GM21447 (cell line): Measurements from ENCODE around the gene CDH18.

Experiments used
- ATAC-seq: cut with Tn5 transposase; IDR thresholded peaks from one replicate; pipeline ENCODE4 v1.9.1; 2021; ENCODE audit not compliant: unreplicated experiment

The CDH18 gene

GRCh38 chr5:19930451-19930850, 57.5 kb downstream of the CDH18 start:
- no peak for ATAC-seq

DNA sequence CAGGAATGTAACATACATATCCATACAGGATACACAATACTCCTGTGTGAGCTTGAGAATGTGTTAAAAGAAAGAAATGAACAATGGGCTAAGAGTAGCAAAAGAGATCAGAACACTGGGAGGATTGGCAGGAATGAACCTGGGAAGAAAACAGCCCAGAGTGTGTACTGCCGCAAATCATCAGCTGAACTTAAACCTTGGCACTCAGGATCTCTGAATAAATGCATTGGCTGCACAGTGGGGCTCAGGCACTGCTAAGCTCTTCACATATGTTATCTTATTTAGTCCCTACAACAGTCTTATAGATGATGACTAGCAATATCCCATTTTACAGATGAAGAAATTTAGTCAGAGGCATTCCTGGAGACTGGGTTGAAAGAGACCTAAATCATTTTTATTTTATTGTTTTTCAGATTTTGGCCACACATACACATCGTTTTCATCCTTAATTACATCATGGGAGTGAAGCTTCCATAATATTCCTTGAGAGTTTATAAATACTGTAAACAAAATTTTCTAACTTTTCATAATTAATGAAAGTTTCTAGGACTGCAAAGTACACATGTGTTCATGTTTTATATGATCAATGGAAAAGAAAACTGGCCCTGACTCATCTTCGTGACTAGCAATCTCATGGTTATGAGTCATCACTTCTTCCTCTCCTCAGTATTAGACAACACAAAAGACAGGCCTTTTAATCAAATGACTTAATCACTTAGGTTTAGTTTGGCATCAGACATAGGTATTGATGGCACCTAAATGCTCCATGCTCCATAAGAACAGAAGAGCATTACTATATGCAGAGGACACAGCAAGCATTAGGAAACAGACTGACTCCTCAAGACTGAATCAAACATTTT, 59.2 kb downstream of the CDH18 start:
- no peak for ATAC-seq

DNA sequence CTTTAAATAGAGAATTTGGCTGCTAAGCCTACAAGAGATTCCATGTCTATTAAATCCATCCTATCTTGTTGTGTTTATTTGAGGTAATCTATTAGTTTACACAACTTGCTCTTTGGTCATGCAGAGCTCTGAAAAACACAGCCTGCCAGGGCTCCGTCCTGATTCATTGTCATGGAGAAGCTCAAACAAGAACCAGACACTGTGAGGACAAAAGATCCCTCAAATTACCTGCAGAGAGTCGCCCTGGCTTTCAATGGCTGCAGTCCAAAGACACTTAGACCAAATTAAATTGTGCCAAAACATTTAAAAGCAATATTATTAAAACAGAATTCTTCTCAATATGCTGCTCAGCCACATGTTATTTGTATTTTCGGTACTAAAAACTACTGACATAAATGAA, 60.1 kb downstream of the CDH18 start:
- ATAC-seq = no peak

DNA sequence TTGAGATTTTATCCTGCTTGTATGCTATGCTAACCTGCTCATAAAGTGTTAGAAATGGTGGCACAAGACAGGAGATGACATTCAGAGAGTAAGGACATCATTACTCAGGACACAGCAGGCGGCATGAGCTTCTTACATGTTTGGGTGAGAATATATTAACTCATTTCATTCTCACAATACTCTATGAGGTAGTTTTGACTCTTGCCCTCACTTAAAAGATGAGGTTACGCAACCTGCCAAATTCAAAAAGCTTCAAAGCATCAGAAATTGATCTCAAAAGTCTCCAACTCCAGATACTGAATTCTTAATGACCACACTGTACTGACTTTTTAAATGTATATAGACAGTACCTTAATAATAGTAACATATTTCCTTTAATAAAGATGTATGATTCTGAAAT, 60.8 kb downstream of the CDH18 start:
- ATAC-seq = no peak

GRCh38 chr5:19923742-19924141, 64.3 kb downstream of the CDH18 start:
- ATAC-seq = no peak

- ATAC-seq = no peak
These were observed 67.2 kb downstream of the CDH18 start for GRCh38 chr5:19920761-19921160.

GRCh38 chr5:19918780-19919179, 69.2 kb downstream of the CDH18 start:
- ATAC-seq = no peak

- ATAC-seq = no peak
These were observed 70.3 kb downstream of the CDH18 start for GRCh38 chr5:19917588-19918122.

- no peak for ATAC-seq
These were observed 77.9 kb downstream of the CDH18 start for GRCh38 chr5:19910136-19910535.

DNA sequence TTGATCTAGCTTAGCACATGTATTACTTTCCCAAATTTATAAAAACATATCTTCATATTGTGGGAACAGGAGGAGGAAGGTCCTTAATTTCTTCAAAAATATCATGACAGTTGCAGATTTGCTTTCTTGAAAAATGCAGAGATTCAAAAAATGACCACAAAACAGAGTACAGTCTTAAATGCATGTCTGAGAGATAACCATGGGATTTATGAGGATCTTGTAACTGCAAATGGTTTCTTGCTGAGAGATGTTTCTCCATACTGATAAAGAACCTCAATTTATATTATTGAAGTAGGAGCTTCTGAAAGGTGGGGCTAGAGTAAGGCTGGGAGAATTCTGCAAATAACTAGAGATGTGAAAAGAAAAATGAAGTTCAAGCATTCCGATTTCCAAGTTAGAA, 83.2 kb downstream of the CDH18 start:
- ATAC-seq = no peak

GRCh38 chr5:19903611-19904010, 84.4 kb downstream of the CDH18 start:
- ATAC-seq = no peak

GRCh38 chr5:19902316-19902934, 85.6 kb downstream of the CDH18 start:
- ATAC-seq = no peak

DNA sequence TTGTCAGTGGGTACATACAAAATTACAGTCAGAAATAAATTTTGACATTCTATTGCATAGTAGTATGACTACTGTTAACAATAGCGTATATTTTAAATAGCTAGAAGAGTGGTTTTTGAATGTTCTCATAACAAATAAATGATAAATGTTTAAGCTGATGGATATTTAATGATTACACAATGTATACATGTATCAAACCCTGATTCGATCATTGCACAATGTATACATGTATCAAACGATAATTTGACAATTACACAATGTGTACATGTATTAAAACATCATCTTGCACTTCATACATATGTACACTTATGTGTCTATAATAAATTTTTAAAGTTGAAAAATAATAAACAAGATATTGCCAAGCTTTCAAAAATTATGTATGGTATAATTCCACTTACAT, 87.7 kb downstream of the CDH18 start:
- ATAC-seq = no peak

- ATAC-seq = no peak
These were observed 96.3 kb downstream of the CDH18 start for GRCh38 chr5:19891658-19892057.

GRCh38 chr5:19886123-19886917, 101.7 kb downstream of the CDH18 start:
- no peak for ATAC-seq

DNA sequence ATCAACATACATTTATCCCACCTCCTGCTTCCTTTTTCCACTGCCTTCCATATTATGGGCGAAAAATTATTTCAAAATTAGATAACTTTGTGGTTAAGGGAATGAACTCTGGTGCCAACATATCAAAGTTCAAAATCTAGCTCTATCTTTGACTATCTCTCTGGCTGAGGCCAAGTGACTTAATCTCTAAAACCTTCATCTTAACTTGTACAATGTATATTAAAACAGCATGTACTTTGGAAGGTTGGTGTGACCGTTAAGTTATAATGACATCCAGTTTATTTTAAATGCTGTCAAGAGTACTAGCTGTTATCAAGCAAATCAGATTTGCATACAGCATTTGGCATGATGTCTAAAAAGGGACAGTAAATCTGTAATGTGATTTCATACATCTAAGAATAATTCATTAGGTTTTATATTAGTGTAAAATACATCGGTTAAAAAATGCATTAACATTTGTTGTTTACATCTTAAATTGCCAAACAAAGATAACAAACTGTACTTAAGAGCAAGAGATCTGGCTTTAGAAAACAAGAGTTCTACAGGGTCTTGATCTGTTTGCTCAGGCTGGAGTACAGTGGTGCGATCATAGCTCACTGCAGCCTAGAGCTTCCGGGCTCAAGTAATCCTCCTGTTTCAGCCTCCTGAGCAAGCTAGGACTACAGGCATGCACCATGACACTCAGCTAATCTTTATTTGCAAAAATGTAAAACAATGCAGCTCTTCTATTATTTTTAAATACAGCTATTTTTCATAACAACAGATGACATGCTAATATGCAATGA, 102.8 kb downstream of the CDH18 start:
- no peak for ATAC-seq

DNA sequence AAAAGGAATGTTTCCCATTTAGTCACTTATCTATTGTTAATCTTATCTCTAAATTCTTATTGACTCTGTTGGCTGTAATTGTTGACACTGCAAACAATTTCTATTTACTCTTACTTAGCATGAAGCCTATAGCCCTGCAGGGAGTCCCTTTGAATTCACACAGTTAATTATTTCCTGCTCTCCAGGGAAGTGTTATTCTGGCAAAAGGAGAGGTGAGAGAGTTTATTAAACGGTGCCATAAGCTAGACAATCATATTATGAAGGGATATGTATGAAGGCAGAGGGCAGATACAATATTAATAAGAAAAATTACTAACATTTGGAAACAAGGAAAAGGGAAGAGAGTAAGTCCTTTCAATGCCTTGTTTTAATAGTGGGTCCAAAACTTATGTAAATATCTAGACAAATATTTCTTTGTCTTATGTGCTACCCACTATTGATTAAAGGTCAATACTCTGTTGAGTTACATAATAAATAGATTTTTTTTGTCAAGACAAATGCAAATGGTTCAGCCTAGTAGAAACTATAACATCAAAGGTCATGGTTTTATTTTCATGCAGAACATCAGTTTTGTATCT, 107.1 kb downstream of the CDH18 start:
- ATAC-seq = no peak

DNA sequence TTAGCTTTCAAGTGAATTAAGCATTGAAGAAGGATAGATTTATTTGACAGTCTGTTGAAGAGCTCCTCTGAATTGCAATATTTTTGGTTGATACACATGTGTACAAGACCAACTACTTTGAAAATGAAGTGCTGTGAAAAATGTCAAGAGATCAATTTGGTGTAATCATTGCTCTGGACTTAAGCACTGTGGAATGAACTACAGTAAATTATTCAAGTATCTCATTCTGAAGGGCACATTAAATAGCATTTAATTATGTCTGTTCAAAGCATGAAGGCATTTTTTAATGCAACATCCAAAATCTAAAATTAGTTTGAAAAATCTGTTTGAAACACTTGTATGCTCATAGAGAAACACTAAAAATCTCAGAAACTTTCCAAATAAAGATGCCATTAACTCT, 107.5 kb downstream of the CDH18 start:
- ATAC-seq = no peak

- ATAC-seq = no peak
These were observed 113.2 kb downstream of the CDH18 start for GRCh38 chr5:19874811-19875210.

GRCh38 chr5:19866090-19866450, 121.9 kb downstream of the CDH18 start:
- ATAC-seq = no peak
